GM21723 (cell line): ENCODE data around the gene LONP2.
"Not testable (repeated sequence)": the region's sequence is repeated elsewhere in the genome, so short reads cannot be mapped to it uniquely, and the experiment has no call there.

Source experiments
- ATAC-seq: cut with Tn5 transposase; IDR thresholded peaks from one replicate; pipeline ENCODE4 v1.9.1; 2021; ENCODE audit warnings: mild to moderate bottlenecking, moderate library complexity; ENCODE audit not compliant: unreplicated experiment

LONP2 gene

DNA sequence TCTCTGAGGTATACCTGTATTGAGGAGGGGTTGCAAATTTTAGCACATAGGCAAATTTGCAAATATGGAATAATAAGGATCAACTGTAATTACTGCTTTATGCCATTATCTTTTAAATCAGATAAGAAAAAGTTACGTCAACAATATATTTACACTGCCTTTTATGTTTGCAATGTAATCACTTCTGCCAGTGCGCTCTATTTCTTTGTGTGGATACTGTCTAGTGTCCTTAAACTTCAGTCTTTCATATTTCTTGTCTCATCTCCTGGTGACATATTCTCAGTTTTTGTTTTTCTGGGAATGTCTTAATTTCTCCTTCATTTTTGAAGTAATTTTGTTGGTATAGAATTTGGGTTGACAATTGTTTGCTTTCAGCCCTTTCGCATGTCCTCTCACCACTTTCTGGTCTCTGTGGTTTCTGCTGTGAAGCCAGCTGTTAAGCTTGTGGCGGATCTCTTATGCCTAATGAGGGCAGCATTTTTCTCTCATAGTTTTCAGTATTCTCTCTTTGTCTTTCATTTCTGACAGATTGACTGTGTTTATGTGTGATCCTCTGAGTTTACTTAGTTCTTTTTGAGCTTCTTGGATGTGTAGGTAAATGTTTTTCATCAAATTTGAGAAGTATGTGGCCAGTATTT lies 40.8 kb downstream of the LONP2 start:
- no peak for ATAC-seq

DNA sequence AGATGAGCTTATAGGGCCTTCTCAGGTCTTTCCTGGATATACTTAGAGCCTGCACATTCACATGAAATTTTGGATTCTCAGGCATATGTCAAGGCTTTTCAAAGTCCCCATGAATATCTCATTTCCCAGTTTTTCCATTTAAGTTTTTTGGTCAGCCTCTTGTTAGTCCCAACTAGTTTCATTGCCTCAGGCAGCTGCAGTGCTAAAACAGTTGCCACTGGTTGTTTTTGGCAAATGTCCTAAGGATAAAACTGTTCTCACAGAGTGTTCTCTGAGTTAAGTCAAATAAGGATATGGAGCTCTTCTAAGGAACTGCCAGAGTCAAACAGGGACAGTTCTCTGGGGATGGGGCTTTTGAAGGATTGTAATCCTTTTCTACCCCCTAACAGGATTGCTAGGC lies 43.1 kb downstream of the LONP2 start:
- no peak for ATAC-seq

DNA sequence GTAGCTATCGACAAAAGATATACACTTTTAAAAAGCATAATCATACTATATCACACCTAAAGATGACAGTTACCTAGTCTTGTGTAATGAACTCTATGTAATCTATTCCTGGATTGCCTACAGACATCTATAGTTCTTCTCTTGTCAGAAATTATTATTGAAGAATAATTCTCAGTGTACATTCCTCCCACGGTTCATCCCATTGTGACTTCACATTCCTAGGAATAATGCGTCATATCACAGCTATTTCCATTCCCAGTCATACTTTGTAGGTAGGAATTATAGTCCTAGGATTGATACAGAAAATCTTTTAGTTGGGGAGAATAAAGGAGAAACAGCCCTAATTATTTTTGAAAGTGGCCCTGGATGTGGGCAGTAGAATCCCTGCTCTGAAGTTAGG lies 47.2 kb downstream of the LONP2 start:
- no peak for ATAC-seq

DNA sequence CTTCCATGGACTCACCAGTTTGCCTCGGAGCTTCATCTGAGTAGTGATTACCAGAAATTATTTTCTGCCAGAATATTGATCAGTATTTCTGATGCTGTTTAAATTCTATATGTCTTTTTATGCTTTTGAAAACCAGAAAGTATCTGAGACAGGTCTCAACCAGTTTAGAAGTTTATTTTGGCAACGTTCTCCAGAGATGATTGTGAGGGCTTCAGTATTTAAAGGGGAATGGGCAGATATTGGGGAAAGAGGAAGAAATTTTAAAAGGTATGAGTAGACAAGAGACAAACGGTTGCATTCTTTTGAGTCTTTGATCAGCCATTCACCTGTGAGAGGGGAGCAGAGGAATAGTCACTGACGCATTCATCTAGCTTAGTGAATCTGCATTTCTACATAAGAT lies 47.7 kb downstream of the LONP2 start:
- ATAC-seq, result no peak

DNA sequence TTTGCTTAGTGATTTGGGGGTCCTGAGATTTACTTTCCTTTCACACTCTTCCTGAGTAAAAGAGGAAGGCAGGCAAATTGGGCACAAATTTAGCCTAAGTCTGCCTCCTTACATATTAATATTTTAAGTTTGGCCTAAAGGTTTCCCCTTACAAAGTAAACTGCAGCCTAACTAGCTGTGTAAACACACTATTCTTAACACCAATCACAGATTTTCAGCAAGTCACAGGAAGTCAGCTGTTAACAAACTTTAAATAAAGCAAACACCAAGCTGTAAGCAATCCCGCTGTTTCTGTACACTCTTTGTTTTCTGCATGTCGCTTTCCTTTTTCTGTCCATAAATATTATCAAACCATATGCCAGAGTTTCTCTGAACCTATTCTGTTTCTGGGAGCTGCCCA lies 48.4 kb downstream of the LONP2 start:
- no peak for ATAC-seq

DNA sequence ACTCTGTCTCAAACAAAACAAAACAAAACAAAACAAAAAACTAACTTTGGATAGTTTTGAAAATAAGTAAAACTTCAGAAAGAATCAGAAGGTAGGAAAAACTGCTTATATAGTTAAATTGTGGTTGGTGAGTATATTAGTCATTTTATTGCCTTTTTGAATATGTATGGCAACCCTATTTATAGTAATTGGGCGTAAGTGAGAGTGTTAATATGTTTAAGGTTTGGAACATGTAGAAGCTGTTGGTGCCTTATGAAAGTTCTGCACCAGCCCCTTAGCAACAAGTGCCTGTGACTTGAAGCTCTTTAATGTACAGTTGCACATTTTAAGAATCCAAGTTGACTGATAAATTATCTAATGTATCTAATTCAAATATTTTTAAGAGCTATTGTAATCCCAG lies 50.6 kb downstream of the LONP2 start:
- ATAC-seq, result no peak

DNA sequence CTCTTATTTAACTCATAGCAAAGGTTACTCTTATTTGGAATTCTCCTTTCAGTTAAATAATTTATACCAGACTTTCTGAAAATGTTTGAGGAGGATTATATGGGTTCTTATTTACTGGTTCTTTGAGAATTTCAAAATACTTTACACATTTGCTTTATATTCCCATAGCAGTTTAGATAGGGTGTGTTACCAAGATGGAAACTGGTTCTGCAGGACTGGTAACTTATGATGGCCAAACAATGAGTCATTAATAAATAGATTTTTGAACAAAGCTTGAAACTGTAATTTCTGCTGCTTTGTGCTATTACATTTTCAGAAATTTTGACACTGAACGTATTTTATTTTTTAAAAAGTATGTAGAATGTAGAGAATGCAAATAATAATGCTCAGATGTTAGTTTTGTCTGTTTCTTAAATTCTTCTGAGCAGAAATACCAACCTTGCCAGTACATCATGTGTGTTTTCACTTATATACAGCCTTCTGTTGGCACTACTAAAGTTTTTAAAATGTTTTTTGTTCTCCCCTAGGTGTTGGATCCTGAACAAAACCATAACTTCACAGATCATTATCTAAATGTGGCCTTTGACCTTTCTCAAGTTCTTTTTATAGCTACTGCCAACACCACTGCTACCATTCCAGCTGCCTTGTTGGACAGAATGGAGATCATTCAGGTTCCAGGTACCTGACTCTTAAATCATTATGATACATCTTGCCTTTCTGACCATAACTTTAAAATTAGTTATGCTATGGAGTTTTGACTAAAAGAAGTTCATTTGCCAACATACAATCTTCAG lies 51.6 kb downstream of the LONP2 start:
- ATAC-seq, result no peak

DNA sequence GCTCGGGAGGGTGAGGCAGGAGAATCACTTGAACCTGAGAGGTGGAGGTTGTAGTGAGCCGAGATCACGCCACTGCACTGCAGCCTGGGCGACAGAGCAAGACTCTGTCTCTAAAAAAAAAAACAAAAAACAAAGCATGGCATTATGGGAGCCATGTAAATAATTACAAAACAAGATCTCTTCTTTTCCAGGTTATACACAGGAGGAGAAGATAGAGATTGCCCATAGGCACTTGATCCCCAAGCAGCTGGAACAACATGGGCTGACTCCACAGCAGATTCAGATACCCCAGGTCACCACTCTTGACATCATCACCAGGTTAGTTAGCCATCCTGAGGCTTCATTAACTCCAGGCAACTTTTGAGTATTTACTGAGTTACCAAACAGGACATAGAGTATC lies 55.4 kb downstream of the LONP2 start:
- ATAC-seq, result no peak

DNA sequence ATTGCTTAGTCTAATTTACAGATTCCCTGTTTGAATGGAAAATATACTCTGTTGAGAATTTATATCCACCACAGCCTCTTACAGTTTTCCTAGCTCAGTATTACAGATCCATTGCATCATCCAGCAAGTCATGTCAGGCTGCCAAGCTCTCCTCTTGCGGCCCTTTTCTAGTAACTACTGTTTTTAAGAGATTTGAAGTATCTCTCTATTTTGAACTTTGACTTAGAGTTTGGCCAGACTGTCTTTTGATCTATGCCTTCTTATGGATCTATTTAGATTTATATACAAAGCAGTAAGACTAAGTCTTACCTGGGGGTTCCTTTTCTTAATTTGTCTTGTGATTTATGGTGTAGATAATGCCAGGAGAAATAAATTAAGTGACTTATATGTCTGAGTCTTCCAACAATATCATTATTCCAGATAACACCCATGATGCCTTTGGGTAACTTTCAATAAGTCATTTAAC lies 56.3 kb downstream of the LONP2 start:
- ATAC-seq, result no peak

DNA sequence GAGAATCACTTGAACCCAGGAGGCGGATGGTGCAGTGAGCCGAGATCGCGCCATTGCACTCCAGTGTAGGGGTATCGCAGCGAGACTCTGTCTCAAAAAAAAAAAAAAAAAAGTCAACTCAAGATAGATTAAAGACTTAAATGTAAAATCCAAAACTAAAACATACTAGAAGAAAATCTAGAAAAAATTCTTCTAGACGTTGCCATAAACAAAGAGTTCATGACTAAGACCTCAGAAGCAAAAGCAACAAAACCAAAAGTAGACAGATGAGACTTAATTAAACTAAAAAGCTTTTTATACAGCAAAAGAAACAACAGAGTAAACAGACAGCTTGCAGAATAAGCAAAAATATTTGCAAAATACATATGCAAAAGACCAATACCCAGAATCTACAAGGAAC lies 64.4 kb downstream of the LONP2 start:
- no peak for ATAC-seq

DNA sequence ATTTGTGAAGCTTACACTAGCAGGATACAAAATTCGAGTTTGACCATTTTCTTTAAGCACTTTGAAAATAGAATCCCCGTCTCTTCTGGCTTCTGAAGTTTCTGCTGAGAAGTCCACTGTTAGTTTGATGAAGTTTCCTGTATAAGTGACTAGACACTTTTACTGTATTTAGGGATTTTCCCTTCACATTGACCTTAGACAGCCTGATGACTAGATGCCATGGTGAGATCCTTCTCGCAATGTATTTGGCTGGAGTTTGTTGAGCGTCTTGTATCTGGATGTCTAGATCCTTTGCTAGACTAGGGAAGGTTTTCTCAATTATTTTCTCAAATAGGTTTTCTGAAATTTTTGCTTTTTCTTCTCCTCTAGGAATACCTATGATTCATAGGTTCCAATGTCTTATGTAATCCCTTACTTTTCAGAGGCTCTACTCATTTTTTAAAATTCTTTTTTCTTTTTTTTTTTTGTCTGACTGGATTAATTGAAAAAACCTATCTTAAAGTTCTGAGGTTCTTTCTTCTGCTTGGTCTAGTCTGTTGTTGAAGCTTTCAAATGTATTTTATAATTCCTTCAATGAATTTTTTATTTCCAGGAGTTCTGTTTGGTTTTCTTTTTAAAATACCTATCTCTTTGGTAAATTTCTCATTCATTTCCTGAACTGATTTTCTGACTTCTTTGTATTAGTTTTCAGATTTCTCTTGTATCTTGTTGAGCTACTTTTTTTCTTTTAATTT lies 67.0 kb downstream of the LONP2 start:
- no peak for ATAC-seq

DNA sequence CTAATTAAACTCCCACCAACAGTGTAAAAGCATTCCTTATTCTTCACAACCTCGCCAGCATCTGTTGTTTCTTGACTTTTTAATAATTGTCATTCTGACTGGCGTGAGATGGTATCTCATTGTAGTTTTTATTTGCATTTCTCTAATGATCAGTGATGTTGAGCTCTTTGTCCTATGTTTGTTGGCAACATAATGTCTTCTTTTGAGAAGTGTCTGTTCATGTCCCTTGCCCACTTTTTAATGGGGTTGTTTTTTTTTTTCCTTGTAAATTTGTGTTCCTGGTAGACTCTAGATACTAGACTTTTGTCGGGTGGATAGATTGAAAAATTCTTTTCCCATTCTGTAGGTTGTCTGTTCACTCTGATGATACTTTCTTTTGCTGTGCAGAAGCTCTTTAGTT lies 69.8 kb downstream of the LONP2 start:
- not testable (repeated sequence) for ATAC-seq

DNA sequence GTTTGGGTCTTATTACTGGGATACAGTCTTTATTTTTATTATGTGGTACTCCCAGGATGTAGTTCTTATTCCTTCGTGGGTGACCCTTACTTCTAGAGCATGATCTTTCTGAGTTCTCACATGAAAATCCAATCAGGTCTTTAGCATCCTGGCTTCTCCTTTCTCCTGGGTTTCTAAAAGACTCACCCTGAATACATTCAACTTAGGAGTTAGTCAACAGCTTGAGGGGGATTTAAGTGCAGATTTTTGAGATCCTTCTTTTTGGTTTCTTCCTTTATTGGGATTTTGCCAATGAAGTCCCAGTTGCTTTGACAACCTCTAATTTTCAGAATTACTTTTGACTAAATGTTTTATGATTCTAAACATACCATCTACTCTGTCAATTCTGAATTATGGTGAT lies 72.9 kb downstream of the LONP2 start:
- no peak for ATAC-seq

DNA sequence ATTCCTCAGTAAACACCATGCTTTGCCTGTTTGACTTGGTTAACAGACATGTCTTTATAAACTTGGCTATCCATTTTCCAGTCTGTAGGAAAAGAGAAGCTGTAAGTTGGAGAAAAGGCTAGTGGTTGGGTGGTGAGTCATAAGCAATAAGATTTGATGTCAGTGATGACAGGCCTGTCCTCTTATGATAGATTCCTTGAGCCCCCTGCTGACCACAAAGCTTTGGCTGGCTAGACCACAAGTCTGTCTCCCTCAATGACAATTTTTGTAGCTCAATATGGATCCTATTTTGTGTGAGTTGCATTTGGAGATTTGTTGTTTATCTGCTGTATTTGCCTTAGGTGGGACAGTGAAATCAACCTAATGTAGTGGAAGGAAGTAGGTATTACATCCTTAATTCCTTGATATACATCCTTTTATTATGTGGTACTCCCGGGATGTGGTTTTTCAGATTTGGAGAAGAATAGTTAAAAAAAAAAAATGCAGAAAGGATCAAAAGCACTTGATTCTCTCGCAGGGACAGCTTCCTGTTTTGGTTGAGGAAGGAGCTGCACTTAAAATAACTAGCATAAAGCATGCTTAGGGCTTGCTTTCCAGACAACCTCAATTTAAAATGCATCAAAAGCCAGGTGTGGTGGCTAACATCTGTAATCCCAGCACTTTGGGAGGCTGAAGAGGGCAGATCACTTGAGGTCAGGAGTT lies 73.7 kb downstream of the LONP2 start:
- no peak for ATAC-seq

DNA sequence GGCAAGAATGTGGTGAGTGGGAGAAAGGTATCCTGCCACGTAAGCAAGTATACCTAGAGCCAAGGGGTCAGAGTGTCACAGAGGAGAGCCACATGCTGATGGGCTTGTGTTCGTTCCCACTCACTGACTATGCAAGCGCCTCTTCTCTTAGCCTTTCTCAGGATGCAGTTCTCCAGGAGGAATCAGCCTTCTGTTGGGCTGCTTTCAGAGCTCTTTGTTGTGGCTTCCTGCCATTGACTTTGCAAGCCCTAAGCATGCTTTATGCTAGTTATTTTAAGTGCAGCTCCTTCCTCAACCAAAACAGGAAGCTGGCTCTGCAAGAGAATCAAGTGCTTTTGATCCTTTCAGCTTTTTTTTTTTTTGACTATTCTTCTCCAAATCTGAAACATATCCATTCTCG lies 74.5 kb downstream of the LONP2 start:
- ATAC-seq, result no peak

DNA sequence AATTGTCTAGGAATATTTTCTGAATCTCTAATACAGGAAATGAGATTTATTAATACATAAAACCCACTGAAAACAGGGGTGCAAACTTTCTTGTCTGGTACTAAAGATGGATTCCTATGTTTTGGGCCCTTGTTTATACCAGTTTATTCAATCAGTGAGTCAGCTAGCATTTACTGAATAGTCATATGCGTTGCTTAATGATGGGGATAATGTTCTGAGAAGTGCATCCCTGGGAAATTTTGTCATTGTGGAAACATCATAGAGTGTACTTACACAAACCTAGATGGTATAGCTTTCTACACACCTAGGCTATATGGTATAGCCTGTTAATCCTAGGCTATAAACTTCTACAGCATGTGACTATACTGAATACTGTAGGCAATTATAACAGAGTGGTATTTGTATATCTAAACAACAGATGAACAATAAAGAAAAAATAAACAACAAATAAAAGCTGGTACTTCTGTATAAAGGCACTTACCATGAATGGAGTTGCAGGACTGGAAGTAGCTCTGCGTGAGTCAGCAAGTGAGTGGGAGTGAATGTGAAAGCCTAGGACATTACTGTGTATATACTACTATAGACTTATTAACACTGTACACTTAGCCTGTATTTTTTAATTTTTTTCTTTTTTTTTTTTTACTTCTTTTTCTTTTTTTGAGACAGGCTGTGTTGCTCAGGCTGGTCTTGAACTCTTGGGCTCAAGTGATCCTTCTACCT lies 77.4 kb downstream of the LONP2 start:
- ATAC-seq, result no peak

DNA sequence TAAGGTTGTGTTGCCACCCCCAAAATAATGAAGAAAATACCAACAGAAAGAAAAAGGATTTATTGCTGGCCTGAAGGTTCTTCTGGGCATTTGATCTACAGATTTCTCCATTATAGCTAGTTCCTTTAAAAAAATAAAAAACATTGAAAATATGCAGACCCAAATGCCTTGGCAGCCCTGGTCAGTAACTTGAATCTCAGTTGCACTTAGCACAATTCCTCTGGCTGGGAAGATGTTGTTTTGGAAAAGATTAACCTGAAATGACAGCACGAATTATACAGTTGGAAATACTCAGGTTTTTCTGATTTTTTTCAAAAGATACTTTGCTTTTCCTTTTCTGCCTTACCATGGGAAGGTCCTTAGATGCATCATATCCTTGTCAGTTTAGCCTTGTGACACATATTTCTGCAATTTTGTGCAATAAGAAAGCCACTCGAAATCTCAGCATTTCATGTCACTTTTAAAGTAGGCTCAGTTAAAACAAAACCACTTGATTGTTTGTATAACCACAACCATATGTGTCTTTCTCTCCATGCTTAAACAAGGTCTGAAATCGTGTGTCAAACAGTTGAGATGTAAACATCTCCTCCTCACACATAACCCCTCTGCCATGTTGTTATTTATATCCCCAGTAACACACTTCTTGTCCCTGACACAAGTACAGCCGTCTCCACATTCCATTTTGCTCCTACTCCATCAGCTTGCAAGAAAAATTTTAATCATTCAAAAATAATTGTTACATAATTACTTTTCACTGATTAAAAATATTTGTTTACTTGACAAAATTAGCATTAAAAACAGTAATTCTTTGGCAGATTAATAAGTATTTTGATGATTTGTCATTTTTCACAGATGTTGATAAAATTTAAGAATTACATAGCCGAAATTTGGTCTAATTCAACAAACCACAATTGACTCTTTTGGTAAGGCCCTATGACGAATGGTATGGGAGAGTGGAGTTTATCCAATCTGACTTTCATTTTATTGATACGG lies 80.0 kb downstream of the LONP2 start:
- ATAC-seq, result no peak

DNA sequence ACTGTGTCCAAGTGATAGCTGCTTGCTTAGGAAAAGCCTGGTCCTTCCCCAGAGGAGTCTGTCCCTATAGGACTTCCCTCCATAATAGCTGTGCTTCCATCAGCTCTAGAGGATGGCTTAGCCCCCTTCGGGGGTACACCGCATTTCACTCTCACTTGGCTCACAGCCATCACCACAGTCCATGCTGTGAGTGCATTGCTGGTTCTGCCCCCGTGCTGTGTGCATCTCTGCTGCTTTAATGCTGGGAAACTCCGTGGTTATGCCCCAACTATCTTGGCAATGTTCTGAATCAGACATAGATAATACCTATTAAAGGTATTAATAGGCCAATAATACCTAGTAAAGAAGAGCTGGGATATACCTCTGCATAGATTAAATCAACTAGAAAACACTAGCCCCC lies 82.8 kb downstream of the LONP2 start:
- no peak for ATAC-seq

DNA sequence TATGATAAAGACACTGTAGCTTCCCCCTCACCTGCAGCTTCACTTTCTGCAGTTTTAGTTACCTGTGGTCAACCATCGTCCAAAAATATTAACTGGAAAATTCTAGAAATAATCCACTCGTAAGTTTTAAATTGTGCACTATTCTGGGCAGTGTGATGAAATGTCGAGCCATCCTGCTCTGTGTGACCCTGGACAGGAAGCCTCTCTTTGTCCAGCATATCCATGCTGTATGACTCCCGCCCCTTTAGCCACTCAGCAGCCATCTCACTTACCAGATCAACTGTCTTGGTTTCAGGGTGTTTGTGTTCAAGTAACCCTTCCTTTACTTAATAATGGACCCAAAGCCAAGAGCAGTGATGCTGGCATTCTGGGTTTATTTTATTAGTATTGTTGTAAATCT lies 85.0 kb downstream of the LONP2 start:
- no peak for ATAC-seq
